NT2/D1 (cell line): Measurements from ENCODE around the gene MED6.

Experiments
- SUZ12 ChIP-seq: IDR thresholded peaks from 2 replicates; pipeline ENCODE4 v1.6.1; 2011; ENCODE audit not compliant: insufficient read length, insufficient read depth; ENCODE audit errors: extremely low read depth
- YY1 ChIP-seq: IDR thresholded peaks from 2 replicates; pipeline ENCODE4 v1.6.1; 2011; ENCODE audit not compliant: insufficient read length, insufficient read depth

DNA sequence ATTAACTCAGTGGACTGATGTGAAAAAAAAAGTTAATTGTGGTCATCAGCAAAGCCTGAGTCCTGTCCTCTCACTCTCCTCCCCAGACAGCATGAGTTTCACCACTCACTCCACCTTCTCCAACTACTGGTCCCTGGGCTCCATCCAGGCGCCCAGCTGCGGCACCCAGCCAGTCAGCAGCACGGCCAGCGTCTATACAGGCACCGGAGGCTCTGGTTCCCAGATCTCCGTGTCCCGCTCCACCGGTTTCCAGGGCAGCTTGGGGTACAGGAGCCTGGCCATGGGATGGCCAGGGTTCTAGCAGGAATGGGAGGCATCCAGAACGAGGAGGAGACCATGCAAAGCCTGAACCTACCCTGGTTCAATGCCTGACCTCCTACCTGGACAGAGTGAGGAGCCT lies 6.0 kb downstream of the MED6 start:
- TF ChIP-seq SUZ12 (no peak), YY1 (no peak)
